Loucy (cell line): ENCODE results near the gene BACH2.

ENCODE experiments used
- CTCF ChIP-seq: fragments of 200-600 bp; sonication (generic); conservative IDR thresholded peaks from 2 replicates; pipeline ENCODE4 v1.5.1; 2014; ENCODE audit warnings: mild to moderate bottlenecking, antibody characterized with exemption, low read length
- EZH2phosphoT487 ChIP-seq: fragments of 200-600 bp; IDR thresholded peaks from 2 replicates; pipeline ENCODE4 v1.6.1; 2018; ENCODE audit warnings: antibody characterized with exemption, mild to moderate bottlenecking, moderate library complexity, borderline replicate concordance

- TF ChIP-seq CTCF (no peak), EZH2phosphoT487 (no peak)
These were observed 208.6 kb downstream of the BACH2 start for GRCh38 chr6:90088009-90088408.
